OCI-LY3 (cell line): Measurements from ENCODE around the gene UBXN10.

Source experiments
- CTCF ChIP-seq: fragments of 200-600, 300-600 bp; sonication (generic); IDR thresholded peaks from 2 replicates; pipeline ENCODE4 v1.5.1; 2014; ENCODE audit warnings: antibody characterized with exemption, low read length, low read depth
- EZH2phosphoT487 ChIP-seq: fragments of 200-600 bp; shearing (Covaris generic); IDR thresholded peaks from 2 replicates; pipeline ENCODE4 v1.6.1; 2018; ENCODE audit warnings: antibody characterized with exemption, mixed run types, low read depth

DNA sequence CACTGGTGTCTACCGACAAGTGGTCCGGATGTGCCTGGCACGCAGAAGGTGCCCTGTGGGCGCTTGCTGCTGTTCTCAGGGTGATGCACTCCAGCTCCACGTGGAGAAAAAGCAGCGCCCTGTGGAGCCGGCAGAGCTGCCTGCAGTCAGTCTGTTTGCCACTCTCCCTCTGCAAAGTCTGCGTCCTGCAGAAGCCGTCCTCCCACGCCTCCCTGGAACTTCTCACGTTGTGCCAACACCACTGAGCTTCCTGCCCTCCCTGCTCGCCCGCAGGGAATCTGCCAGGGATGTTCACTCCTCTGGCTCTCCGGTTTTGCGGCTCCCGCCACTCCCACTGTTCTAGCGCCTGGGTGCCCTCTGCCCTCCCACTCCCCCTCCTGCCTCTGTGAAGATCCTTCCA is 19.8 kb upstream of the UBXN10 start:
- TF ChIP-seq CTCF, result no peak
- TF ChIP-seq EZH2phosphoT487, result no peak
